NCI-H510A treated with DMSO at 0.1 percent for 48 hours (cell line): ENCODE results near the gene ST6GALNAC3.
"Not testable (repeated sequence)": the region's sequence is repeated elsewhere in the genome, so short reads cannot be mapped to it uniquely, and the experiment has no call there.

Experiments
- DNase-seq: peaks from one replicate; lab custom pipeline; 2025; lab: John Stamatoyannopoulos, UW

ST6GALNAC3 gene

DNA sequence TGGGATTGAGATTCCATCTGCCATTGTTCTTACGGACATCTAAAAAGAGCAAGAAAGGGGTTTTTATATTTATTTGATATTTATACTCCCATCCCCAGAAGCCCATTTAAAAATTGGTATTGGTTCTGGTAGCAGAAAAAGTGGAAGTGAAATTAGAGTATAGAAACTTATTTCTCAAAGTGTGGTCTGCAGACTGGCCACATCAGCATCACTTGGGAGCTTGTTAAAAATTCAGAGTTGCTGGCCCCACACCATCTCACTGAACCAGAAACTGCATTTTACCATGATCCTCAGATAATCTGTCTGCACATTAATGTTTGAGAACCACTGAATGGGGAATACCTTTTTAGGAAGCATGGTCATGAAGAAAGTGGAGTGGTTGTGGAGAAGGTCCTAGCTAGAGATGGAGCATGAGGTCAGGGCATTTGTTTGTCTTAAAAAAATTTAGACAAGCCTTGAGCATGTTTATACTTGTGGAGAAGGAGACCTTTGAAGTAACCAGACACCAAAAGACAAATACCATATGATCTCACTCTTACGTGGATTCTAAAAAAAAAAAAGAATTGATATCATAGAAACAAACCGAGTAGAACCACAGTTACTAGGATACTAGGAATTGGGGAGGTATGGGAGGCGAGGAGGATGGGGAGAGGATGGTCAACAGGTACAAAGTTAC, 116.3 kb downstream of the ST6GALNAC3 start:
- no peak for DNase-seq

DNA sequence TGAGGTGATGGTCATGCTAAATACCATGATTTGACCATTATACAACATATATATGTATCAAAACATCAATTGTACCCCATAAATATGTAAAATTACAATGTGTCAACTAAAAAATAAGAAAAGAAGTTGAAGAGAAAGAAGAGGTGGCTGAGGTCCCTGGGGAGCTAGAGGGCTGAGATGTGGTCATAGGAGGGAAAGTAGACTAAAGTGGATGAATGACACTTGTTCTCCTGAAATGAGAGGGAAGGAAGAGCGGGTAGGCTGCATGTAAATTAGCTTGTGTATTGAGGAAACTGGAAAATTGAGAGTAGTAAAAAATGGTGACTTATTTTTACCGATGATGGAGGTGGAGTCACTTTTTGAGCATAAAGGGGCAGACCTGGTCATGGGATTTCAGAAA, 117.0 kb downstream of the ST6GALNAC3 start:
- DNase-seq: no peak

DNA sequence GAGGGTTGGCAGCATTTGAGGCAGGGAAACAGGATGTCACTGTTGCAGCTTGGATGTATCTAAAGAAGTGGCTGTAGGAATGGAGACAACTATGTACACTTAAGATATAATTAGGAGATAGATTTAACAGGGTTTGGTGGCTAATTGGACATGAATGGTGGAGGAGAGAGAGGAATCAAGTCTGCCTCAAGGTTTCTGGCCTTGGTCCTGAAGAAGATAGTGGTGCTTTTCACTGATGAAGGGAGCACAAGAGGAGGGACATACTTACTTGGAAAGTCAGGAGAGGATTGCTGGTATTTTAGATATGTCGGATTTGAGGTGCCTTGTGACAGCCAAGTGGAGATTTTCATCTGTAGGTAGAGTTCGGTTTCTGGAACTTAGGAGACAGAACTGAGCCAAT, 123.9 kb downstream of the ST6GALNAC3 start:
- no peak for DNase-seq

DNA sequence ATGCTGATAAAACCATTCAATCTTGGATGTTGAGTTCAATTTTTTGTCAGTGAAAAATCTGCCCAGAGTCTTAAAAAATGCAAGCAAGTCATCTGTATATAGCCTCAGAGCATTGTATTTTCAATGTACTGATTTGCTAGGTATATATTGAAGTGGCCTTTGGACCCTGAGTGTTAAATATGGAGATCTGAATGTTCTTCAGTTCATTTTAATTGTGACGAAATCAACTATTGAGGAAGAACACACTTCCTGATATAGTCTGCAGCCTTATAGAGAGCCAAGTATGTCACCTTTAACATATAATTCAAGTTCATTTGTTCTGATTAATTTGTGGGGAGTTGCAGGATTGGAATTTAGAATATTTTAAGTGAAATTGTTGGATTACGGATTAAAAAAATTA, 128.1 kb downstream of the ST6GALNAC3 start:
- DNase-seq: no peak

DNA sequence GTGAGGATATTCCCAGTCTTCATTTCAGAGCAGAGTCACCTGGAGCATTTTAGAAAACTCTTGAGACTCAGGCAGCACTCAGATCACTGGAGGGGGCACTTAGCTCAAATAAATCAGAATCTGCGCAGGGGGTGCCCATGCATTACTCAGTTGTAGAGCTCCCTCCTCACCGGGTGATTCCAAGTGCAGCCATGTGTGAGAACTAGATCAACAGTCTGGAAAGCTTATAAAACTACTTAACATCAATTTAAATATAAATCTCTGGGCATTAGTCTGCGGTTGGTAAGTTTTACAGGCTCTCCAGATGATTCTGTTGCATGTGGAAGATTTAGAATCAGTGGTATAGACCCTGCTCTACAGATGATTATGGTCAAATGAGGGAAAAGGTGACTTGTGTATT, 128.6 kb downstream of the ST6GALNAC3 start:
- peak; percentile 85 for DNase-seq

DNA sequence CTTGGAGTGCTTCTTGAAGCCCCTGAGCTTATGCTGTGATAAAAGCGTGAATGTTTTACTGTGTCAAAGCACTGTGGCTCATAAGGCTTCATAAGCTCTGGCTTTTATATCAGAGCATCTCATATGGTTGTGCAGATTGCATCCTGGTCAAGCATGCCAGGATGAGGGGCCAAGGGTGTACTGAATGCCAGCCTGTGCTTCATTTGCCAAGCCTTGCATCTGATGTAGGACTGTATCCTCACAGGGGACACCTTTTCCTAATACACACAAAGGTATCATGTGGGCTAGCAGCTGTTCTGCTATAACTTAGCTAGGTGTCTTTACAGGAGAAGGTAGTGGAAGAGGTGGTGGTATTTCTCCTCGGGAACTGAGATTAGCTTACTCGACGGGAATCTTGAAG, 134.7 kb downstream of the ST6GALNAC3 start:
- DNase-seq: no peak

DNA sequence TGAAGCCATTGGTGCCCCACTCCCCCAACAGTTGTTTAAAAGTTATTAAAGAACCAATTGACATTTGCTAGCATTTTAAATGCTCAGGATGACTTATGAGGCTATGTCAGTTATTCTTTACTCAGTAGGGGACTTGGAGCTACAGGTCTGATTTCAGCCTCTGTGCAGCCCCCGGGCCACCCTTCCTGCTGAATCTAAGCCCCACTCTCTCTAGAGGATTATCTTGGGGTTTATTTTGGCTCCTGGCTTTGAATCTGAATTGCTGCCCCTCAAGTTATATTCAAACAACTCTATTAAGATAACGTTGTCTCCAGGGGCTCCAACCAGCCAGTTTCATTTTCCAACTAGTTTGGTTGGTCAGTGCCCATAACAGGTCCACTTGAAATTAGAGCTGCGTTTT, 135.1 kb downstream of the ST6GALNAC3 start:
- no peak for DNase-seq

DNA sequence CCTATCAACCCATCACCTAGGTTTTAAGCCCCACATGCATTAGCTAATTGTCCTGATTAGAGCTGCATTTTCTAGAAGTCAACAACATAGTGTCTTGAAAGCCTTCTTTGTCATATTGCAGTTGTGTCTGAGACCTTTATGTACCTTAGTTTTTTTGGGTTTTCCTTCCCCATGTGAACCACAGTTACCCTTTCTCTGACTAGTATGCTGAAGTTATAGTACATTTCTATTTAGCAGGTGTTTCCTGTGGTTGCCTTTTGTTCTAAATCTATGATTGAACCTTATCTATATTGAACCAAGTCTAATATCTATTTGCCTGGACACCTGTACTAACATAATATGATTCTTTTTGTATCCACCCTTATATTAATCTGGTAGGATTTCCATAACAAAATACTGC, 135.6 kb downstream of the ST6GALNAC3 start:
- no peak for DNase-seq

DNA sequence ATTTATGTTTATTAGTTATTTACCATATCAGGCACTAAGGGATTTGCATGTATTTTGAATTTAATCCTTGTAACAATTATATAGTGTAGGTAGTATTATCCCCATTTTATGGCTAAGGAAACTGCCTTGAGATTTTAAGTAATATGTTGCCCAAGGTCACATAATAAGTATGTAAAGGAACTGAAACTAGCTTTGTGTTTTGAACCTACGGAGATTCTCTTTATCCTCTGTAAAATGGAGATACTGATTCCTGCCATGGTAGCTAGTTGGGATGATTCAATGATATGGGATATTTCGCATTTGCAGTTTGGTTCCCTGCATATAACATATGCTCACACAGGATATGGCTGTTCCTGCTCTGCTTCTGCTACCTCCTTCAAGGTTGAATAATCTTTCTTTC, 144.3 kb downstream of the ST6GALNAC3 start:
- no peak for DNase-seq

DNA sequence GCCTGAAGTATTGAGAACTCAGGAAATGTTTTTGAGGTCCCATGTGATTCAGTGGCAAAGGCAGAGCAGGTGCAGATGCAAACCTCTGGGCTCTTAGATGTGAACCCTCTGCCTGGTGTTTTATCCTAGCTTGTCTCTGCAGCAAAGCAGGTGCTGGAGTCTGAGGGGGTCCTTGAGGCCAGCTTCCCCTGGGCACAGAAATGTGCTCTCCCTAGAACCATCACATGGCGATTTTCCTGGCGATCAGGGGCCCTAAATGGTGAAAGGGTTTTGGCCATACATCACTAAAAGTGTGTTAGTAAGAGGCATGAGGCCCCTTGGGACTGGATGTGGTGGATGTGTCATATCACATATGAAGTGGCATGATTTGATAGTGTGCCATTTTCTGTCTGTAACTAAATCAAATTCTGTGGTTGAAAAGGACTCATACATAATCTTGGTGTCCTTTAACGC, 144.8 kb downstream of the ST6GALNAC3 start:
- no peak for DNase-seq

DNA sequence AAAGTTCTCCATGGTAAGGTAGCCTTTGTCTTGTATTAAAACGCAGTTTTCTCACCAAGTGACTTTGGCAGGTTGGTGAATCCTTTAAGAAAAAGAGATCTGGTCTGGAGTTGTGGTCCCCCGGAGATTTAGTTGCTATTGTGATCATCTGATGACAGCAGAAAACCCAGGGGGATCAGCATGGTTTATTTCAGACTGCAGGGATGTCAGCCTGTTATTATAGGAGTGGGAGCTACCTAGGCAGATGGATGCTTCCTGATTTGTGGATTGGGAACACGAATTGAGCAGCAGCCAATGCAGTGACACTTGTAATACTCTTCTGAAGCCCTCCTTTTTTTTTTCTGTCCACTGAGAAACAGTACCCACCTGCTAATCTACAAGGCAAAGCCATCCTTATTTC, 150.2 kb downstream of the ST6GALNAC3 start:
- DNase-seq: no peak

DNA sequence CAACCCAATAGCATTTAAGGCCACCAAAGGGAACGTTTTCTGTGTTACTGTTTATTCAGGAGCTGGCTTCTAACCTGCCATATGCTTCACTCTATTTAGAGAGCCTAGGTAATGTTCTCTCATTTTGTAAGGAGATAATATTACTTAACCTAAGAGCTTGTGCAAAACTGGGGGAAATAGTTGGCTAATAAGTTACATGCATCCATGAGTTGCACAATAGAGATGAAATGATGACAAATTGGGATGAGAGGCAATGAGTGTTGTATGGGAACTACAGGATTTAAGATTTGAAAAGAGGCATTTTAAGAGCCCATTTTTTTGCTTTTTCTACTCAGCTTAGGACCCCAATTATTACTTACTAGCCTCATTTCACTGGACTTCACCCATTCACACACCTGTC, 151.0 kb downstream of the ST6GALNAC3 start:
- no peak for DNase-seq

DNA sequence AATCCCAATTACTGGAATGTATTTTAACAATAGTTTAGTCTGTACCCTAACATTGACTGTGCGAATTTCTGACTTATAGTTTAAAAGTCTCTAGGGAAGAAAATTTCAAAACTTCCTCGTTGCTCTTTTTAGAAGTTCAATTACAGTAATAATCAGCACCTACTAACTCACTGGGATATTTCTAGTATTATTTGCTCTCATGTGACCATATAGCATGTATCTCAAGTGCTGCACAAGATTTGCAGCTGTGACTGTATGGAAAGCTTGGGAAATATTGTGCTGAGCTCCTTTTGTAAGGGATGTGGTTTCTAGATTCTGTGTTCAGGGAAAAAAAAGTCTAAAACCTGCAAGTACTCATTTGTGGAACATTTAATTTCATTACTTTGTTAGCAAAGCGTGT, 153.1 kb downstream of the ST6GALNAC3 start:
- no peak for DNase-seq

DNA sequence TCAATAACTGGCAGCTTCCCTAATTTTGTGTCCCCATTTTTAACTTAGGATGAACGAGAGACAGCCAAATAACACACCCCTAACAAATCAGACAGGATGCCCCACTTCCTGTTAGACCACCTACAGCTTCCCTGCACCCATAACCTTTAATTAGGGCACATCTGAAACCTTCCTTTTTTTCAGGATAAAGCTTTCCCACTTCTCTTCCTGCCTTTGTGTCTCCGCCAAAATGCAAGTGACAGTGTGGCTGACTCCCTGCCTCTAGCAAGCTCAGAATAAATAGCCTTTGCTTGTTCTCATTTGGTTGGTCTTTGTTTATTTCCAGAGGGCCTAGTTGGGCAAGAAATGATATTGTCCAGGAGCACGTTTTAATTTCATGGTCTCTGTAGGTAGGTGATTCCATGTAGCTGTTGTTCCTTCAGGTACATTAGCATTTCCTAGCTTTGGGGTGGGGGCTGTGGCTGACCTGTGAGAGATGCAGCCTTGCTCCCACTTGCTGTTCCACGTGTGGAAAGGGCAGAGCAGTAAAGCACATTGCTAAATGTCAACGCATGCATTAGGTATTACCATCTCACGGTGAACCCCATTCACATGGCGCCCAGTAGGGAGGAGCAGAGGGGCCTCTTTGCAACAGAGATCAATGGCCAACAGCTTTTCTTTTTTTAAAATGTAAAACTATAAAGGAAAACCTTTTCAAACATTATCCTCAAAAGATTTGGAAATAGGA, 154.9 kb downstream of the ST6GALNAC3 start:
- no peak for DNase-seq

DNA sequence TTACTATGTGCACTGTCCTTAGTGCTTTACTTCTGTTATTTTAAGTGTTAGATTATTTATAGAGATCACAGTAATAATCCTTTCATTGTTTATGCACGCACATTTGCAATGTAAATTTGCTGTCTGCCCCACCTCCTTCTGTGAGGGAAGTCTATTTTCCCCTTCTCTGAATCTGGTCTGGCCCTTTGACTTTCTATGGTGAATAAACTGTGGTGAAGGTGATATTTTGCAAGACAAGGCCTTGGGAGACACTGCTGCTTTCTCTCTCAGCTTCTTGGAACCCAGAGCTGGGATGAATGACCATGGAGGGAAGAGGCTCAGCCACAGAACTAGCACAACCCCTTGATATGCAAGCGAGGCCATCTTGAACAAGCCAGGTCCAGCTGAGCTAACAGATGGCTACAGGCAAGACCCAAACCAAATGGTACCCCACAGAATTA, 156.3 kb downstream of the ST6GALNAC3 start:
- DNase-seq: no peak

DNA sequence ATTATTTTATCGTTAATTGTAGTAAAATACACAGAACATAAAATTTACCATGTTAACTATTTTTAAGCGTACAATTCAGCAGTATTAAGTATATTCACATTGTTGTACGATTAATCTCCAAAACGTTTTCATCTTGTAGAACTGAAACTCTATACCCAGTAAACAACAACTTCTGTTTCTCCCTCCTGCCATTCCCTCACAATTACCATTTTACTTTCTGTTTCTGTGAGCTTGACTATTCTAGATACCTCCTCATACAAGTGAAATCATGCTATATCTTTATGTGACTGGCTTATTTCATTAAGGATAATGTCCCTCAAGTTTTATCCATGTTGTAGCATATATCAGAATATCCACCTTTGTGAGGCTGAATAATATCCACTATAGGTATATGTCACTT, 156.8 kb downstream of the ST6GALNAC3 start:
- DNase-seq: no peak

DNA sequence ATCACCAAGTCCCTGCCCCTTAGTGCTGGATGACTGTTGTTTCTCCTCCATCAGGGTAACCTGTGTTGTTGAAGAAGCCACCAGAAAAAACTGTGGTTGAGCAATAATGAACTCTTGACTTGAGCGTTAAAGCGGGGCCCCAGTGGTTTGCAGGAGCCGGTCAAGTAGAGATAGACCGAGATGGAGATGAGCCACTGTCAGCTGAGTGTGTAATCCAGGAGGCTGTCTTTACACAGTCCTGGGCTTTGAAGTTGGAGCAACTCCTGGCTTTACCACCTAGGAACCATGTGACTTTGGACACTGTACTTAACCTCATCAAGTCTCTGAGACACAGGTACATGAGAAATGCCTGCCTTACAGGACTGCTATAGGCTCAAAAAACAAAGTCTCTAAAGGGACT, 158.1 kb downstream of the ST6GALNAC3 start:
- DNase-seq: no peak

DNA sequence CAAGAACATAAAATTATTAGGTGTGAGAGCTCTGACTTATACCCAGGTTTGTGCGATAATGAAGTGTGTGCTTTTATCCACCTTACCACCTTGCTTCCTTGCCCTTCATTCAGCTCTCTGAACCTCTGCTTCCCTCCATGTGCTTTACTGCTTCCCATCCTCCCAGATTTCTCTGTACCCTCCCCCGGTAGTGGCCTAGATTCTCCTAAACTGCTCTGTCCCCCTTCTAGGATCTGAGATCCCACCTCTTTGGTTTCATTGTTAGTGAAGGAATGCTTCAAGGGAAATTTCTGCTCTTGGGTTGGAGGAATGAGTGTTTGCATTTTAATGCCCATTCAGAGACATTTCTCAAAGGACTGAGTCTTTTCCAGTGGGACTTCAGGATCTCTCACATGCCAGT, 159.5 kb downstream of the ST6GALNAC3 start:
- no peak for DNase-seq

DNA sequence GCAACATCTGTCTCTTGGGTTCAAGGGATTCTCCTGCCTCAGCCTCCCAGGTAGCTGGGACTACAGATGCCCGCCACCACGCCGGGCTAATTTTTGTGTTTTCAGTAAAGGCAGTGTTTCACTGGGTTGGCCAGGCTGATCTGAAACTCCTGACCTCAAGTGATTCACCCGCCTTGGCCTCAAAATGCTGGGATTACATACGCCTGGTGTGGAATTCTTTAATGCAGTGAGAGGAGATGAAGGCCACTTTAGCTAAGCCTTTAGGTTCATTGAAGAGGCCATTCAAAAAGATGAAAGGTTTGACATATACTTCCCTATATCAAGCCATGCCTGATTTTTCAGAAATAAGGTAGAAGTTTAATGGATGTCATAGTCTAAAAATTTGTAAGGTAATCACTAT, 162.7 kb downstream of the ST6GALNAC3 start:
- DNase-seq: no peak

DNA sequence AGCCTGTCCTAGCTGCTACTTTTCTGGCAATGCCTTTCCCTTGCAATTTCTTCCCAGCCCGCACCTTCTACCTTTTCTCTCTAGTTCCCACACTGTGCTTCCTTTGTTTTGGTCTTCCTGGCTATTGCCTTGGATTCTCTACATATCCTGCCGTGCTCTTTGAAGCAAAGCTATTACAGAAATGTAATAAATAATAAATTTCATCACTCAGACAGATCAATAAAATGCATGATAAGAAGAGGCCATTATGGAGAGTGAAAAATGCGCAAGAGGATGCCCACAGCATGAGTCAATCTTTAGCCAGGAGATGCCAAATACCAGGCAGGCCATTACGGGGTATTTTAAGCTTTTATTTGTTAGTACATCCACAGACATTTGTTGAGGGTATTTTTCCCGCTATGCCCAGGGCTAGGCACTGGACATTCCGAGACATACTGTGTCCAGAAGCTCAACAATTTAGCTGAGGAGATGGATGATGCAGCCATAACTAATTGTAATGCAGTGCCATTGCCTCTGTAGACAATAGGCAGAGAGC, 163.6 kb downstream of the ST6GALNAC3 start:
- no peak for DNase-seq

DNA sequence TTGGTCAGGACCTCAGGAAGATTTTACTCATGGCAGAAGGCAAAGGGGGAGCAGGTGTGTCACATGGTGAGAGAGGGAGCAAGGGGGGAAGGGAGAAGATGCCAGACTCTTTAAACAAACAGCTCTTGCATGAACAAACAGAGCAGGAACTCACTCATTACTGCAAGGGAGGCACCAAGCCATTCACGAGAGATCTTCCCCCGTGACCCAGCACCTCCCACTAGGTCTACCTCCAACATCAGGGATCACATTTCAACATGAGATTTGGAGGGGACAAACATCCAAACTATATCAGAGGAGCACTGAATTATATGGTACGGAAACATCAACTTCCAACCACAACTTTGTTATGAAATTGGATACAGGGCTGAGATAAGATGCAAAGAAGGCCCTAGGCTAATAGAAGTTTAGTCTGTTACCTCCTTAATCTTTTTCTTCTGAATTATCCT, 164.9 kb downstream of the ST6GALNAC3 start:
- DNase-seq: peak; percentile 86

DNA sequence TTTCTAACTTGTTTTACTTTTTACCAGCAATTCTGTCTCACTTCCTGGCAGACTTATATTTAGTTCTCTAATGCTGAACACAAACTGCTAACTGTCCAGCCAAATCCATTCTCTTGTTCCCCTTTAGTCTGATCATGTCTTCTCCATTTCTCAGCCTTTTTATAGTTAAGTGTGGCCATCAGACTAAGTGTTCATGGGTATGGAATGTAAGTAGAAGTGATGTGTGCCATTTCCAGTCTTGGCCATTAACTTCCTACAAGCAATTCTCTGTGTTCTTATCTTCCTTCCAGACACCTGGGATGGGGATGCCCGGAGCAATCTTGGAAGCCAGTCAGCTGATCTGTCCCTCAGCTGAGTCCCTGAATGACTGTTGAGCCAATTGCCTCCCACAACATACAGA, 165.8 kb downstream of the ST6GALNAC3 start:
- DNase-seq: no peak

DNA sequence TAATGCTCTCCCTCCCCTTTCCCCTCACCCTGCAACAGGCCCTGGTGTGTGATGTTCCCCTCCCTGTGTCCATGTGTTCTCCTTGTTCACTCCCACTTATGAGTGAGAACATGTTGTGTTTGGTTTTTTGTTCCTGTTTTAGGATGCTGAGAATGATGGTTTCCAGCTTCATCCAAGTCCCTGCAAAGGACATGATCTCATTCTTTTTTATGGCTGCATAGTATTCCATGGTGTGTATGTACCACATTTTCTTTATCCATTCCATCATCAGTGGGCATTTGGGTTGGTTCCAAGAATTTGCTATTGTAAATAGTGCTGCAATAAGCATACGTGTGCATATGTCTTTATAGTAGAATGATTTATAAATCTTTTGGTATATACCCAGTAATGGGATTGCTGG, 168.0 kb downstream of the ST6GALNAC3 start:
- not testable (repeated sequence) for DNase-seq
